ENCODE data around the gene SLC28A3. TPM values are rescaled to one million over a fixed set of nuclear protein-coding genes. Genes with fewer than 3 reads are reported as not detected.
A peak's percentile ranks its signal among the peaks of the same experiment; 100 is the strongest.

Gene SLC28A3
- total RNA-seq, 1 experiment from 2014 or later, result not detected

- POLR2A ChIA-PET, result no interaction called here
- DNase-seq (ENCODE audit: low spot score) (peak; percentile 20), ATAC-seq (peak; percentile 99)
Measured at GRCh38 chr9:84294241-84294950, 46.2 kb downstream of the SLC28A3 start.

GRCh38 chr9:84293001-84293798, 47.4 kb downstream of the SLC28A3 start:
- ChIA-PET POLR2A (no interaction called here), CTCF (interaction anchor here (0.6 to 2.1 kb wide), 3 partner anchors 8 to 32 kb away, joined by 3 to 10 read pairs (median 6); no protein-coding TSS in a partner anchor)
- Mint-ChIP-seq H3K4me3 (no peak overlapping the region), H3K36me3 (no peaks in the 10 kb centered on the region), H3K9me3 (no peaks in the 10 kb centered on the region), H3K27ac (no peak overlapping the region), H3K4me1 (peaks cover 17% of the 10 kb centered on the region), H3K27me3 (ENCODE audit: low read depth) (peaks cover 2% of the 10 kb centered on the region; the same call in 1 of the 2 replicates)
- no peak for DNase-seq (ENCODE audit: low spot score)
- ATAC-seq, result no peak
- TF ChIP-seq ZNF416 (CRISPR knock-in tag; IDR thresholded peaks at IDR 0.05) (no peak), ARID4B (CRISPR knock-in tag; IDR thresholded peaks at IDR 0.05; ENCODE audit: borderline replicate concordance) (no peak), NR2C2 (CRISPR knock-in tag; IDR thresholded peaks at IDR 0.05) (no peak), FOXJ3 (CRISPR knock-in tag; IDR thresholded peaks at IDR 0.05; ENCODE audit: borderline replicate concordance) (no peak), PRRX2 (CRISPR knock-in tag; IDR thresholded peaks at IDR 0.05) (no peak), ZSCAN18 (CRISPR knock-in tag; IDR thresholded peaks at IDR 0.05) (no peak), AFF4 (CRISPR knock-in tag; IDR thresholded peaks at IDR 0.05; ENCODE audit: borderline replicate concordance) (no peak), KAT7 (CRISPR knock-in tag; IDR thresholded peaks at IDR 0.05; ENCODE audit: borderline replicate concordance) (no peak), MLX (CRISPR knock-in tag; IDR thresholded peaks at IDR 0.05) (no peak), GTF2I (CRISPR knock-in tag; conservative IDR thresholded peaks at IDR 0.05) (no peak), TCF7 (CRISPR knock-in tag; IDR thresholded peaks at IDR 0.05; ENCODE audit: low read depth) (no peak)

More at GRCh38 chr9:84294241-84294950, 46.2 kb downstream of the SLC28A3 start:
- no peaks in the 10 kb centered on the region for H3K36me3 Mint-ChIP-seq
- no peaks in the 10 kb centered on the region for H3K9me3 Mint-ChIP-seq
- H3K27me3 Mint-ChIP-seq (ENCODE audit: low read depth), result no peaks in the 10 kb centered on the region
- H3K4me1 Mint-ChIP-seq, result peaks cover 14% of the 10 kb centered on the region
- no peak overlapping the region for H3K4me3 Mint-ChIP-seq
- TF ChIP-seq CTCF (IDR thresholded peaks at IDR 0.05), result peak; percentile 41; the same call in 1 of the 2 replicates
- TF ChIP-seq GABPB1 (CRISPR knock-in tag; IDR thresholded peaks at IDR 0.05), result no peak
- CTCF ChIA-PET, result interaction anchor here (0.5 to 2.1 kb wide), 15 partner anchors 8 to 664 kb away, joined by 3 to 10 read pairs (median 5); no protein-coding TSS in a partner anchor
- no peak overlapping the region for H3K27ac Mint-ChIP-seq

Measured in WTC11 (cell line).